C4-2B (cell line): ENCODE data around the gene ISYNA1.

Experiments
- ZFX ChIP-seq: fragments of 450-650 bp; IDR thresholded peaks from 2 replicates; pipeline ENCODE4 v1.6.1; 2017
- TF ChIP-seq, protein P1 (sequence below): fragments of 450-650 bp; conservative IDR thresholded peaks from 2 replicates; pipeline ENCODE4 v1.5.1; 2017; ENCODE audit warnings: mild to moderate bottlenecking

GRCh38 chr19:18428787-18429674 lies 8.9 kb downstream of the ISYNA1 start:
- TF ChIP-seq, protein P1, sequence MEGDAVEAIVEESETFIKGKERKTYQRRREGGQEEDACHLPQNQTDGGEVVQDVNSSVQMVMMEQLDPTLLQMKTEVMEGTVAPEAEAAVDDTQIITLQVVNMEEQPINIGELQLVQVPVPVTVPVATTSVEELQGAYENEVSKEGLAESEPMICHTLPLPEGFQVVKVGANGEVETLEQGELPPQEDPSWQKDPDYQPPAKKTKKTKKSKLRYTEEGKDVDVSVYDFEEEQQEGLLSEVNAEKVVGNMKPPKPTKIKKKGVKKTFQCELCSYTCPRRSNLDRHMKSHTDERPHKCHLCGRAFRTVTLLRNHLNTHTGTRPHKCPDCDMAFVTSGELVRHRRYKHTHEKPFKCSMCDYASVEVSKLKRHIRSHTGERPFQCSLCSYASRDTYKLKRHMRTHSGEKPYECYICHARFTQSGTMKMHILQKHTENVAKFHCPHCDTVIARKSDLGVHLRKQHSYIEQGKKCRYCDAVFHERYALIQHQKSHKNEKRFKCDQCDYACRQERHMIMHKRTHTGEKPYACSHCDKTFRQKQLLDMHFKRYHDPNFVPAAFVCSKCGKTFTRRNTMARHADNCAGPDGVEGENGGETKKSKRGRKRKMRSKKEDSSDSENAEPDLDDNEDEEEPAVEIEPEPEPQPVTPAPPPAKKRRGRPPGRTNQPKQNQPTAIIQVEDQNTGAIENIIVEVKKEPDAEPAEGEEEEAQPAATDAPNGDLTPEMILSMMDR, result no peak
- TF ChIP-seq ZFX, result no peak
